ENCODE results near the gene IMMP2L. TPM values are rescaled to one million over a fixed set of nuclear protein-coding genes. Genes with fewer than 3 reads are reported as not detected.

IMMP2L gene
- total and polyA plus RNA-seq, 2 experiments from 2014 or later = 10.1 to 10.4 TPM

- Histone ChIP-seq H3K4me3 (no peak overlapping the region), H3K27me3 (replicated peaks; ENCODE audit: insufficient read depth) (no peaks in the 10 kb centered on the region), H4K20me1 (ENCODE audit: insufficient read depth) (no peaks in the 10 kb centered on the region), H3K9me3 (ENCODE audit: low read depth) (no peaks in the 10 kb centered on the region), H3K4me2 (ENCODE audit: unreplicated experiment) (no peak overlapping the region), H3K4me1 (ENCODE audit: insufficient read depth) (no peaks in the 10 kb centered on the region), H3K9ac (no peak overlapping the region), H3K9me2 (ENCODE audit: insufficient read depth) (no peaks in the 10 kb centered on the region), H3K27ac (no peak overlapping the region), H3F3A (ENCODE audit: insufficient read depth) (no peaks in the 10 kb centered on the region), H2AFZ (no peak overlapping the region), H3K36me3 (ENCODE audit: low read depth) (no peaks in the 10 kb centered on the region), H3K79me2 (ENCODE audit: insufficient read depth) (no peaks in the 10 kb centered on the region)
- in situ Hi-C loops (cut with MboI) = no loop called here
- 93 to 96% methylated on average over 3 of the region's 3 CpGs for WGBS, 2 experiments (ENCODE audit: low coverage in 1 of 2, low lambda C conversion rate in 2 of 2, missing lambda C conversion rate in 2 of 2)
- no peak for TF ChIP-seq EZH2 (IDR thresholded peaks at IDR 0.05; ENCODE audit: insufficient read depth, poor library complexity, severe bottlenecking)
- TF ChIP-seq EZH2phosphoT487 (IDR thresholded peaks at IDR 0.05; ENCODE audit: insufficient read depth, low read depth) = no peak
- no peak for DNase-seq
Observed at GRCh38 chr7:110888641-110889040, 673.7 kb downstream of the IMMP2L start.

- H4K20me1 ChIP-seq (ENCODE audit: insufficient read depth) = no peaks in the 10 kb centered on the region
- no peaks in the 10 kb centered on the region for H3K4me1 ChIP-seq (ENCODE audit: insufficient read depth)
- H3K9me2 ChIP-seq (ENCODE audit: insufficient read depth) = no peaks in the 10 kb centered on the region
- H3K9ac ChIP-seq = no peak overlapping the region
- no peaks in the 10 kb centered on the region for H3K79me2 ChIP-seq (ENCODE audit: insufficient read depth)
- no peaks in the 10 kb centered on the region for H3K27me3 ChIP-seq (replicated peaks; ENCODE audit: insufficient read depth)
- no peak overlapping the region for H3K27ac ChIP-seq
- no peak overlapping the region for H3K4me3 ChIP-seq
- H3K9me3 ChIP-seq (ENCODE audit: low read depth) = no peaks in the 10 kb centered on the region
- no peak for DNase-seq
- no peak overlapping the region for H2AFZ ChIP-seq
- no peaks in the 10 kb centered on the region for H3F3A ChIP-seq (ENCODE audit: insufficient read depth)
- TF ChIP-seq EZH2 (IDR thresholded peaks at IDR 0.05; ENCODE audit: insufficient read depth, poor library complexity, severe bottlenecking) = no peak
- no peak for TF ChIP-seq EZH2phosphoT487 (IDR thresholded peaks at IDR 0.05; ENCODE audit: insufficient read depth, low read depth)
- H3K36me3 ChIP-seq (ENCODE audit: low read depth) = no peaks in the 10 kb centered on the region
- WGBS, 2 experiments (ENCODE audit: low coverage in 1 of 2, low lambda C conversion rate in 2 of 2, missing lambda C conversion rate in 2 of 2) = 46 to 47% methylated on average over 4 of the region's 4 CpGs
- no peak overlapping the region for H3K4me2 ChIP-seq (ENCODE audit: unreplicated experiment)
- in situ Hi-C loops (cut with MboI) = no loop called here
Observed at GRCh38 chr7:110885474-110885873, 676.8 kb downstream of the IMMP2L start.

GRCh38 chr7:110881721-110882120 lies 680.6 kb downstream of the IMMP2L start:
- Histone ChIP-seq H4K20me1 (ENCODE audit: insufficient read depth) (no peaks in the 10 kb centered on the region), H3F3A (ENCODE audit: insufficient read depth) (no peaks in the 10 kb centered on the region), H3K27me3 (replicated peaks; ENCODE audit: insufficient read depth) (no peaks in the 10 kb centered on the region), H3K79me2 (ENCODE audit: insufficient read depth) (no peaks in the 10 kb centered on the region), H3K9me2 (ENCODE audit: insufficient read depth) (no peaks in the 10 kb centered on the region), H3K4me1 (ENCODE audit: insufficient read depth) (no peaks in the 10 kb centered on the region), H3K4me2 (ENCODE audit: unreplicated experiment) (no peak overlapping the region), H3K9ac (no peak overlapping the region), H3K4me3 (no peak overlapping the region), H3K36me3 (ENCODE audit: low read depth) (no peaks in the 10 kb centered on the region), H3K9me3 (ENCODE audit: low read depth) (no peaks in the 10 kb centered on the region), H2AFZ (no peak overlapping the region), H3K27ac (no peak overlapping the region)
- DNase-seq = no peak
- TF ChIP-seq EZH2 (IDR thresholded peaks at IDR 0.05; ENCODE audit: insufficient read depth, poor library complexity, severe bottlenecking) = no peak
- no peak for TF ChIP-seq EZH2phosphoT487 (IDR thresholded peaks at IDR 0.05; ENCODE audit: insufficient read depth, low read depth)
- in situ Hi-C loops (cut with MboI) = no loop called here
- WGBS, 2 experiments (ENCODE audit: low coverage in 1 of 2, low lambda C conversion rate in 2 of 2, missing lambda C conversion rate in 2 of 2) = 15 to 21% methylated on average over 2 of the region's 2 CpGs

GRCh38 chr7:110880971-110881370 lies 681.3 kb downstream of the IMMP2L start:
- Histone ChIP-seq H3K27ac (no peak overlapping the region), H4K20me1 (ENCODE audit: insufficient read depth) (no peaks in the 10 kb centered on the region), H3F3A (ENCODE audit: insufficient read depth) (no peaks in the 10 kb centered on the region), H3K36me3 (ENCODE audit: low read depth) (no peaks in the 10 kb centered on the region), H3K4me3 (no peak overlapping the region), H3K9me3 (ENCODE audit: low read depth) (no peaks in the 10 kb centered on the region), H3K4me1 (ENCODE audit: insufficient read depth) (no peaks in the 10 kb centered on the region), H3K9me2 (ENCODE audit: insufficient read depth) (no peaks in the 10 kb centered on the region), H3K4me2 (ENCODE audit: unreplicated experiment) (no peak overlapping the region), H3K9ac (no peak overlapping the region), H3K79me2 (ENCODE audit: insufficient read depth) (no peaks in the 10 kb centered on the region), H3K27me3 (replicated peaks; ENCODE audit: insufficient read depth) (no peaks in the 10 kb centered on the region), H2AFZ (no peak overlapping the region)
- in situ Hi-C loops (cut with MboI) = no loop called here
- TF ChIP-seq EZH2phosphoT487 (IDR thresholded peaks at IDR 0.05; ENCODE audit: insufficient read depth, low read depth) (no peak), EZH2 (IDR thresholded peaks at IDR 0.05; ENCODE audit: insufficient read depth, poor library complexity, severe bottlenecking) (no peak)
- no peak for DNase-seq

- H2AFZ ChIP-seq = no peak overlapping the region
- no peaks in the 10 kb centered on the region for H3K9me3 ChIP-seq (ENCODE audit: low read depth)
- H3K9me2 ChIP-seq (ENCODE audit: insufficient read depth) = no peaks in the 10 kb centered on the region
- no peak overlapping the region for H3K27ac ChIP-seq
- peak; percentile 35 for DNase-seq
- in situ Hi-C loops (cut with MboI) = no loop called here
- H3K36me3 ChIP-seq (ENCODE audit: low read depth) = no peaks in the 10 kb centered on the region
- no peaks in the 10 kb centered on the region for H3K4me1 ChIP-seq (ENCODE audit: insufficient read depth)
- H3K79me2 ChIP-seq (ENCODE audit: insufficient read depth) = no peaks in the 10 kb centered on the region
- TF ChIP-seq EZH2phosphoT487 (IDR thresholded peaks at IDR 0.05; ENCODE audit: insufficient read depth, low read depth) = no peak
- TF ChIP-seq EZH2 (IDR thresholded peaks at IDR 0.05; ENCODE audit: insufficient read depth, poor library complexity, severe bottlenecking) = no peak
- no peak overlapping the region for H3K4me3 ChIP-seq
- H4K20me1 ChIP-seq (ENCODE audit: insufficient read depth) = no peaks in the 10 kb centered on the region
- no peak overlapping the region for H3K4me2 ChIP-seq (ENCODE audit: unreplicated experiment)
- 92 to 100% methylated on average over 1 of the region's 1 CpG for WGBS, 2 experiments (ENCODE audit: low coverage in 1 of 2, low lambda C conversion rate in 2 of 2, missing lambda C conversion rate in 2 of 2)
- H3K9ac ChIP-seq = no peak overlapping the region
- H3K27me3 ChIP-seq (replicated peaks; ENCODE audit: insufficient read depth) = no peaks in the 10 kb centered on the region
- no peaks in the 10 kb centered on the region for H3F3A ChIP-seq (ENCODE audit: insufficient read depth)
Observed at GRCh38 chr7:110877016-110877415, 685.3 kb downstream of the IMMP2L start.

All from GM23248 (cell line).